22Rv1 (cell line): ENCODE data around the gene P4HA2.

Experiments used
- CTCF ChIP-seq: fragments of 450-650 bp; IDR thresholded peaks from 2 replicates; pipeline ENCODE4 v1.5.1; 2017; ENCODE audit warnings: mild to moderate bottlenecking
- ZFX ChIP-seq: fragments of 450-650 bp; IDR thresholded peaks from 2 replicates; pipeline ENCODE4 v1.6.1; 2017; ENCODE audit warnings: antibody characterized with exemption, borderline replicate concordance

GRCh38 chr5:132237141-132237540 is 9.5 kb upstream of the P4HA2 start:
- no peak for TF ChIP-seq CTCF
- no peak for TF ChIP-seq ZFX
